HT1080 (cell line): Measurements from ENCODE around the gene CHMP4B. TPM values are rescaled to one million over a fixed set of nuclear protein-coding genes. Genes with fewer than 3 reads are reported as not detected.
A peak's percentile ranks its signal among the peaks of the same experiment; 100 is the strongest.

ENCODE experiments used
- DNase-seq: peaks from one replicate; pipeline ENCODE4 v3.0.0-alpha.2; 2015; ENCODE audit warnings: low read depth
- total RNA-seq: library from RNA; depleted of rRNA; stranded (reverse); fragments of >200 nt; shearing (Covaris generic); gene quantifications from 2 replicates; pipeline ENCODE4 v1.2.3, GENCODE V29; 2014

Gene CHMP4B
- total RNA-seq, 1 experiment from 2014 or later = 40.8 TPM

- no peak for DNase-seq
These were observed 27.1 kb downstream of the CHMP4B start for GRCh38 chr20:33838035-33838864.

DNA sequence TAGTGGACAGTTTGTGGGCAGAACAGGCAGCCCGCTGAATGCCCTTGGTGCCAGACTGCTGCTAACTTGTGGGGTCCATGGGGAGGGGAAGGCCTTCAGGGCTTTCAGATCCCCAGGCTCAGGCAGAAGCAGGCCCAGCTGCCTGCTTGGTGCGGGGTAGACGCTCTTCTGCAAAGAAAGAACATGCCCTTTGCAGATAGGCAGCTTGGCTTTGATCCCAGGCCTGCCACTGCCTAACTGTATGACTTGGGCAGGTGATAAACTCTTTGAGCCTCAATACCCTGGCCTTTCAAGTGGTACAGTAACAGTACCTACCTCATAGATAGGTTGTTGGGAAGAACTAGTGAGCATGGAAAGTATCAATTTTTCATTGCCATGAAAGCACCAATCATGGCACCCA is 28.4 kb downstream of the CHMP4B start:
- no peak for DNase-seq

GRCh38 chr20:33840160-33840559 is 29.0 kb downstream of the CHMP4B start:
- DNase-seq = no peak

DNA sequence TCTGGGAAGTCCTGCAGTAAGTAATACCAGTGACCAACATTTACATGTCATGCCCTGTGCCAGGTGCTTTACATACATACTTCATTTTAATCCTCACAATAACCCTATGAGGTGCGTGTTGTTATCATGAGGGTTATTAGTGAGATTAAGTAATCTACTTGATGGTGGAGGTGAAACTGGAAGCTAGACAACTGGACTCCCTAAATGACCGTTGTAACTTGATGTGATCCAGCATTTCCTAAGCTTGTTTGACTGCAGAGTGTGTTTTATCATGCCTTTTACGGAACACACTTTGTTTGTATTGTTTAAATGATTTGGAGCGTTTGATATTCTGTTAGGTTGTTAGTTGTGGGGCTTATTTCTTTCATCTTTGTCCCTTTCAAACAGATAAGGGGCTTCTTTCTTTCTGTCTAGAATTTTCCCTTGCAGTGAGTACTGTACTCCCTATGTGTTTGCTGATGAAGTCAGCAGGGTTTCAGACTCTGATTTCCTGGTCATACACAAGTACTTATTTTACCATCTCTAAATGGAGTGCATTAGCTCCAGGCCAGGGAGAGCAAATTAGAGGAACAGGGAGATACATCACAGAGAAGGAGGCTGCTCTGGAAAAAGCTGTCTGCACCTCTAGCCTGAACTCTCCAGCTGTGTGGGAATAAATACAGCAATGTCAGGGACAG is 29.7 kb downstream of the CHMP4B start:
- DNase-seq = no peak

GRCh38 chr20:33841436-33841799 is 30.3 kb downstream of the CHMP4B start:
- no peak for DNase-seq

DNA sequence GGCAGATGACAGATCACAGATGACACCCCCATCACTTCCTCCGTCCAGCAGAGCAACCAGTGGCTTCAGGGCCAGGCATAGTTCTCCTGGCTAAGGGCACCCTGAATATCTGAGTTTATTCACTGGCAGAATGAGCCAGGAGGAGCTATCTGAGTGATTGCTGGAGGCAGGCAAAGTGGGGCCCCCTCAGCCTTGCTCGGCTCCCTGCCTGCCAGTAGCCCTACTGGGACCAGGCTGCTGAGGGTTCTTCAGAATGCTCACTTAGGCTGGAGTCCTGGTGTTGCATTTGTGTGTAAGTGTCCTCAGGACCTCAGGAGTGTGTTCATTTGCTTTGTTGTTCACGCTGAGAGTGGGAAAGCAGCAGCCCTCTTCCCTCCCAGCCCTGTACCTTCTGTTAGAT is 31.2 kb downstream of the CHMP4B start:
- no peak for DNase-seq

GRCh38 chr20:33843050-33843449 is 31.9 kb downstream of the CHMP4B start:
- no peak for DNase-seq

DNA sequence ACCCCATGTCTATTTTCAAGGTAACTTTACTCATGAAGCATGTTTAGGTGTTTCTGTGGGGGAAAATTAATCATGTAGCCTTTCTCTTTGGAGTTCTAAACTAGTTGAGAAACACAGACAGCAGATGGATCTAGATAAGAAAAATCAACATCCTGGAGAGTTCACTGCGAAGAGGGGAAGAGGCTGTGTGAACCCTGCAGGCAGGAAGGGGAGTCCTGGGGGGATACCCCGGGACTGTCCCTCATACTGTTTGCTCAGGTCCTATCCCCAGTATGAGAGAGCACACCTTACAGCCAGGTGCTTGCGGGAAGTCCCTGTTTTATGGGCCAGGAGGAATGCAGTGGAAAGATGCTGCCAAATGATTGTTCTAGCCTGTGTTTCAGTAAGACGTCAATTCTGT is 32.7 kb downstream of the CHMP4B start:
- no peak for DNase-seq

DNA sequence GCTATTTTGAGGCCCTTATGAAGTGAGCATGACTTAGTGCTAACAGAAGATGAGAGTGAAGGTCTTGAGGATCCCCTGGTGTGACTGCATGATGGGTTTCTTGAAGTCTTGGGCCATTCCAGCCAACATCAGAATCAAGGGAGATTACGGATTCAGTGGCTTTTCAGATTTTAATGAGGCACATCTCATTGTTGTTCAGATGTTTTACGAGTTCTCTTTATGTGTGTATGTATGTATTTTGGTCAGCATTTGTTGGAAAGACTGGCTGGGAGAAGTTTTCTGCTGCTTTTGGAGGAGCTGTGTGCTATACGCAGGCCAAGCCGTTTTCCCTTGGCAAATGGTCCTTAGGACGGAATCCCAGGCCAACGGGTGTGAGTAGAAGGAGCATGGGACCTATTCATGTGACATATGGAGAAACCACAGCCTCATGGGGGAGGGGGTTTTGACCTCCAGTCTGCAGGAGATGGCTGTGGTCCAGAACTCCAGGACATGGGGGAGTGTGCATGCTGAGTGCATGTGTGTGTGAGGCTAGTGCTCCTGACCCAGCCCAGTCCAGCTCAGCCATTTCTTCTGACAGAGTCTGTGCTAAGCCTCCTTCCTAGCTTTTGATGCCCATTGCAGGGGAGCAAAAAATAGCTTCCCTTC is 35.3 kb downstream of the CHMP4B start:
- peak; percentile 9 for DNase-seq

DNA sequence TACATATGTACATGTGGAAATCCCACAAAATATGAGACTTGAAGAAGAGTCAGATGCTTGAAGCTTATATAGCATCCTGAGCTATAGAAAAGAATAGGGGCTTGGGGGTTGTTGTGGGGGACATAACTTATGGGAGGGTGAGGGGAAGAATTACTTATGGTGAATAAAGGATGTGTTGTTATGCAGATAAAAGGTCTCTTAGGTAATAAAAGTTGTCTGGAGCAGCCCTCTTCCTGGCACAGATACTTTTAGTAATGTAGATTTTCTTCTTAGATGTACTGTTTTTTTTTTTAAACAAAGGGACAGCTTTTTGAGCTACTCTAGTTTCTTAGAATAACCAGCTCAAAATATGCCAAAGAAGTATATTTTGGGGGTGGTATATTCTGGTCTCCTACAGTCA is 35.9 kb downstream of the CHMP4B start:
- DNase-seq = no peak

- DNase-seq = no peak
These were observed 37.2 kb downstream of the CHMP4B start for GRCh38 chr20:33848391-33848790.

DNA sequence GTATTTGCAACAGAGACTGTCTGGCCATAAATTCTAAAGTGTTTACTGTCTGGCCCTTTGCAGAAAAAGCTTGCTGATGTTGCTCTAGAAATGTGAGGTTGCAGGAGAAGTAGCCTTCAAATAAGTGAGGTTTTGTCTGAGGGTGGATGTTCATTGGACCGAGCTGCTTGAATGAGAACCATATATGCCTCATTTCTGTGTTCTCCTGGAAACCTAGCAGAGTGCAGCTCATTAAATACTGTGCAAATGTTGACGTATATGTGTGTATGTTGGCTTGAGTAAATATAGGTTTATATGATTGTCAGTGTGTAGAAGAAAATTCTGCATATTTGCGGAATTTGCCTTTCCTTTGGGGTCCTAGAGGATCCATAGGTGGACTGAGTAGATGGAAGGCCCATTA is 39.0 kb downstream of the CHMP4B start:
- DNase-seq = no peak

DNA sequence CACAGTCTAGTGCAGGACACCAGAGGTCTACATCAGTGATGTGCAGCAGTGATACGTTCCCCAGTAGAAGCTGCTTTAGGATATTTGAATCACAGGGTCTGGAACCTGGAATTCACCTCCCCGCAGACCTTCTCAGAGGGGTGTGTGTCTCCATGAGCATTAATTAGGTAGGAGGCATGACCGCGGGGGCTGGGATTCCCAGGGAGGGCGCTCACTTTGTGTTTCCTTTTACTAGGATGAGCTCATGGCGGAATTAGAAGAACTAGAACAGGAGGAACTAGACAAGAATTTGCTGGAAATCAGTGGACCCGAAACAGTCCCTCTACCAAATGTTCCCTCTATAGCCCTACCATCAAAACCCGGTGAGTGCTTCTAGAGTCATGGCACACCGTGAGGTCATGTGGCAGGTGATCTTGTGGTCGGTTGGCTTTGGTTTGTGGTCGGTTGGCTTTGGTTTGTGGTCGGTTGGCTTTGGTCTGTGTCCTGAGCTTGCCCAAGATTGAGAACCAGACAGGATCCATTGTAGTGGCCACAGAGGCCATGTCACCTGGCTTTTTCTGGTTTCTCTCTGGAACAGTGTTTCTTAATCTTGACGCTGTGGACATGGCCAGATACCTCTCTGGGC is 40.8 kb downstream of the CHMP4B start:
- no peak for DNase-seq

DNA sequence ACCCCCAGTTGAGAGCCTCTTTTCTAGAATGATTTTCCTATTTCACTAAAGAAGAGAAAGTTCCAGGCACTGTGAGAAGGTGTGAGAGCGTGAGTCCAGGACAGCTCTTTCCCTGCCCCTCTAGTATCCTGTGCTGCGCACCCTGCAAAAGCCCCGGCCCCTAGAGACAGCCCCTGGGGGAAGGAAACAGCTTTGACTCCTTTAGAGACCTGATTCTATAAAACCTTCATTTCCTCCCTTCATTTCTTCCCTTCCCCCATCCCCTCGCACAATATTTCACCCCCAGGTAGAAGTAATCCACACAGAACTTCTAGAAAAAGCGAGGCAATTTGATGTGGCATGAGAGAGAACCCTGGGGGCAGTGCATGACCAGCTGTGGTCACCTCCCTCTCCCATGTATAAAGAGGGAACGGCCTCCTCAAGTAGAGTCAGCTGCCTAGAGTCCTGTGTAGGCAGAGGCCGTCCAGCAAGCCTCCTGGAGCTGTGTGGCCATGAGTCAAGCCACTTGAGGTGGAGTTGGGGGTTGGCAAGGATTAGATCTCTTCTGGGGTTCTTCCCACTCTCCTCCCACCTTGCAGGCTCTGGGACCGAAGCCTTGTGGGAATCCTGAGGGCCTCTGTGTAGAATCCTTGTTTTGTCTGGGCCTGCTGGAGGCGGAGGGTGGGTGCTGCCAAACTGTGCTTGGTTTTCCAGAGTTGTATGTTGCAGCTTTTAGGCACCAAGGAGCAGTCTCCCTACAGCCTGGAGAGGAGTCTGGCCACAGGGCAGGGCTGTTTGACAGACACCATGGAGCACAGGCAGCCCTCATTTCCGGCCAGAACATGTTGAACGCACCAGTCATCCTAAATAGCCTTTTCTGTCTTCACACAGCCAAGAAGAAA is 41.7 kb downstream of the CHMP4B start:
- DNase-seq = no peak

- no peak for DNase-seq
These were observed 42.3 kb downstream of the CHMP4B start for GRCh38 chr20:33853507-33853813.

- DNase-seq = no peak
These were observed 46.8 kb downstream of the CHMP4B start for GRCh38 chr20:33857722-33858563.

- DNase-seq = no peak
These were observed 47.5 kb downstream of the CHMP4B start for GRCh38 chr20:33858666-33859065.

DNA sequence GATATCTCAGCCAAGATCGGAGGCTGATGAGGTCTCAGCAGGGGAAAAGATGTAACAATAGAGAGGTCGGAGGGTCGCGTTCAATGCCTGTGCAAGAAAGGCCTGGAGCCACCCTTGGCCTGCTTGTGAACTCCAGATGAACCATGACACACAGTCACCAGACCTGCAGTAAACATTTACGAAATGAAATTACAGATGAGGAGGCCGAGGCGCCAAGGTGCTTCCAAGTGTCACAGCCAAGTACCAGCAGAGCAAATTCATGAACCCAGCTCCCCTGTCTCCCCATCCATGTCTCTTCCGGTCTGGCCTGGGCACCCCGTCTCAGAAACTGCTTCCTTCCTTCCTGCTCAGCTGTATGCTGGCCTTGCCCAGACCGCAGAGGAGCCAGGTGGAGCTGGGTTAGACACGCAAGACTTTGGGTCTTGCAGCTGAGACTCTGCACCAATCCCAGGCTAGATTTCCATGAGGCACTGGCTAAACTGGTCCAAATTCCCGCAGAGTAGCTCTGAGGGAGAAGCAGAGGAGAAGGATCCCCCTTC is 48.1 kb downstream of the CHMP4B start:
- no peak for DNase-seq

- DNase-seq = no peak
These were observed 48.6 kb downstream of the CHMP4B start for GRCh38 chr20:33859751-33860150.

- no peak for DNase-seq
These were observed 50.3 kb downstream of the CHMP4B start for GRCh38 chr20:33861458-33861857.
